ENCODE results near the gene APOC4.
A peak's percentile ranks its signal among the peaks of the same experiment; 100 is the strongest.

The APOC4 gene

GRCh38 chr19:44927746-44928145 is 14.3 kb upstream of the APOC4 start:
- Mint-ChIP-seq H3K4me3 (no peak overlapping the region), H3K27me3 (peaks cover 33% of the 10 kb centered on the region), H3K27ac (ENCODE audit: low read depth) (no peak overlapping the region), H3K9me3 (no peaks in the 10 kb centered on the region), H3K4me1 (peaks cover 6% of the 10 kb centered on the region), H3K36me3 (ENCODE audit: insufficient read depth) (no peaks in the 10 kb centered on the region)
- DNase-seq (ENCODE audit: low spot score in 2 of 2), result no peak
- ATAC-seq (replicated peaks; ENCODE audit: extremely low read depth, poor library complexity, severe bottlenecking), result no peak

- no peak overlapping the region for H3K27ac Mint-ChIP-seq (ENCODE audit: low read depth)
- peaks cover 6% of the 10 kb centered on the region for H3K4me1 Mint-ChIP-seq
- ATAC-seq (replicated peaks; ENCODE audit: extremely low read depth, poor library complexity, severe bottlenecking) (no peak), DNase-seq (ENCODE audit: low spot score in 2 of 2) (no peak)
- H3K27me3 Mint-ChIP-seq, result peaks cover 23% of the 10 kb centered on the region
- no peak overlapping the region for H3K4me3 Mint-ChIP-seq
- no peaks in the 10 kb centered on the region for H3K9me3 Mint-ChIP-seq
- no peaks in the 10 kb centered on the region for H3K36me3 Mint-ChIP-seq (ENCODE audit: insufficient read depth)
Observed at GRCh38 chr19:44930088-44930487, 11.9 kb upstream of the APOC4 start.

GRCh38 chr19:44931541-44931940 is 10.5 kb upstream of the APOC4 start:
- no peaks in the 10 kb centered on the region for H3K36me3 Mint-ChIP-seq (ENCODE audit: insufficient read depth)
- ATAC-seq (replicated peaks; ENCODE audit: extremely low read depth, poor library complexity, severe bottlenecking) (no peak), DNase-seq (ENCODE audit: low spot score in 2 of 2) (no peak)
- H3K4me3 Mint-ChIP-seq, result no peak overlapping the region
- no peak overlapping the region for H3K27ac Mint-ChIP-seq (ENCODE audit: low read depth)
- H3K4me1 Mint-ChIP-seq, result peaks cover 6% of the 10 kb centered on the region
- H3K9me3 Mint-ChIP-seq, result no peaks in the 10 kb centered on the region
- peaks cover 9% of the 10 kb centered on the region for H3K27me3 Mint-ChIP-seq

- ATAC-seq (replicated peaks; ENCODE audit: extremely low read depth, poor library complexity, severe bottlenecking), result no peak
- no peaks in the 10 kb centered on the region for H3K9me3 Mint-ChIP-seq
Observed at GRCh38 chr19:44939668-44940067, 2.4 kb upstream of the APOC4 start.

GRCh38 chr19:44943801-44944249 is 1.8 kb downstream of the APOC4 start:
- ATAC-seq (replicated peaks; ENCODE audit: extremely low read depth, poor library complexity, severe bottlenecking), result no peak
- Mint-ChIP-seq H3K4me1 (peaks cover 5% of the 10 kb centered on the region), H3K36me3 (ENCODE audit: insufficient read depth) (peaks cover 2% of the 10 kb centered on the region), H3K9me3 (no peaks in the 10 kb centered on the region), H3K27me3 (peaks cover 17% of the 10 kb centered on the region), H3K27ac (ENCODE audit: low read depth) (peak overlapping the region; percentile 83), H3K4me3 (no peak overlapping the region)
- no peak for DNase-seq (ENCODE audit: low spot score in 2 of 2)

More at GRCh38 chr19:44939668-44940067, 2.4 kb upstream of the APOC4 start:
- Mint-ChIP-seq H3K4me3 (no peak overlapping the region), H3K36me3 (ENCODE audit: insufficient read depth) (peaks cover 2% of the 10 kb centered on the region), H3K27me3 (peaks cover 17% of the 10 kb centered on the region), H3K4me1 (peaks cover 5% of the 10 kb centered on the region), H3K27ac (ENCODE audit: low read depth) (no peak overlapping the region)
- no peak for DNase-seq (ENCODE audit: low spot score in 2 of 2)

- ATAC-seq (replicated peaks; ENCODE audit: extremely low read depth, poor library complexity, severe bottlenecking) (no peak), DNase-seq (ENCODE audit: low spot score in 2 of 2) (no peak)
- no peak overlapping the region for H3K4me3 Mint-ChIP-seq
- H3K27me3 Mint-ChIP-seq, result peaks cover 14% of the 10 kb centered on the region
- H3K9me3 Mint-ChIP-seq, result no peaks in the 10 kb centered on the region
- H3K27ac Mint-ChIP-seq (ENCODE audit: low read depth), result no peak overlapping the region
- peaks cover 5% of the 10 kb centered on the region for H3K36me3 Mint-ChIP-seq (ENCODE audit: insufficient read depth)
- H3K4me1 Mint-ChIP-seq, result peaks cover 5% of the 10 kb centered on the region
Observed at GRCh38 chr19:44947041-44947581, 5.1 kb downstream of the APOC4 start.

GRCh38 chr19:44948237-44948636 is 6.2 kb downstream of the APOC4 start:
- ATAC-seq (replicated peaks; ENCODE audit: extremely low read depth, poor library complexity, severe bottlenecking), result no peak
- Mint-ChIP-seq H3K4me3 (no peak overlapping the region), H3K4me1 (peaks cover 5% of the 10 kb centered on the region), H3K36me3 (ENCODE audit: insufficient read depth) (peaks cover 5% of the 10 kb centered on the region), H3K9me3 (no peaks in the 10 kb centered on the region), H3K27me3 (peaks cover 8% of the 10 kb centered on the region), H3K27ac (ENCODE audit: low read depth) (no peak overlapping the region)
- DNase-seq (ENCODE audit: low spot score in 2 of 2), result no peak

GRCh38 chr19:44948763-44949374 is 6.8 kb downstream of the APOC4 start:
- H3K27me3 Mint-ChIP-seq, result peaks cover 4% of the 10 kb centered on the region
- H3K9me3 Mint-ChIP-seq, result no peaks in the 10 kb centered on the region
- DNase-seq (ENCODE audit: low spot score in 2 of 2) (no peak), ATAC-seq (replicated peaks; ENCODE audit: extremely low read depth, poor library complexity, severe bottlenecking) (no peak)
- peaks cover 9% of the 10 kb centered on the region for H3K36me3 Mint-ChIP-seq (ENCODE audit: insufficient read depth)
- peaks cover 7% of the 10 kb centered on the region for H3K4me1 Mint-ChIP-seq
- H3K27ac Mint-ChIP-seq (ENCODE audit: low read depth), result no peak overlapping the region
- no peak overlapping the region for H3K4me3 Mint-ChIP-seq

GRCh38 chr19:44949550-44949949 is 7.5 kb downstream of the APOC4 start:
- Mint-ChIP-seq H3K9me3 (no peaks in the 10 kb centered on the region), H3K36me3 (ENCODE audit: insufficient read depth) (peaks cover 13% of the 10 kb centered on the region), H3K27ac (ENCODE audit: low read depth) (no peak overlapping the region), H3K4me3 (no peak overlapping the region), H3K27me3 (no peaks in the 10 kb centered on the region), H3K4me1 (peaks cover 10% of the 10 kb centered on the region)
- ATAC-seq (replicated peaks; ENCODE audit: extremely low read depth, poor library complexity, severe bottlenecking), result no peak
- no peak for DNase-seq (ENCODE audit: low spot score in 2 of 2)

GRCh38 chr19:44951179-44952159 is 9.4 kb downstream of the APOC4 start:
- Mint-ChIP-seq H3K4me3 (no peak overlapping the region), H3K27me3 (no peaks in the 10 kb centered on the region), H3K36me3 (ENCODE audit: insufficient read depth) (peaks cover 22% of the 10 kb centered on the region), H3K9me3 (no peaks in the 10 kb centered on the region), H3K4me1 (peaks cover 24% of the 10 kb centered on the region), H3K27ac (ENCODE audit: low read depth) (no peak overlapping the region)
- DNase-seq (ENCODE audit: low spot score in 2 of 2) (peak; percentile 43 to 47), ATAC-seq (replicated peaks; ENCODE audit: extremely low read depth, poor library complexity, severe bottlenecking) (no peak)

- Mint-ChIP-seq H3K27me3 (no peaks in the 10 kb centered on the region), H3K27ac (ENCODE audit: low read depth) (peak overlapping the region; percentile 92), H3K4me3 (peak overlapping the region; percentile 91), H3K9me3 (no peaks in the 10 kb centered on the region), H3K4me1 (peaks cover 40% of the 10 kb centered on the region), H3K36me3 (ENCODE audit: insufficient read depth) (peaks cover 27% of the 10 kb centered on the region)
- ATAC-seq (replicated peaks; ENCODE audit: extremely low read depth, poor library complexity, severe bottlenecking) (peak; percentile 10), DNase-seq (ENCODE audit: low spot score in 2 of 2) (no peak)
Observed at GRCh38 chr19:44954278-44954648, 12.2 kb downstream of the APOC4 start.

GRCh38 chr19:44954649-44955504 is 12.8 kb downstream of the APOC4 start, which contains the start of gene CLPTM1:
Gene CLPTM1, plus strand, starts transcription at chr19:44955380. Its CDS starts 16 bp downstream, at chr19:44955396.
- Mint-ChIP-seq H3K27me3 (no peaks in the 10 kb centered on the region), H3K4me3 (peak within 1 kb of the TSS; percentile 91), H3K36me3 (ENCODE audit: insufficient read depth) (peaks cover 24% of the 10 kb centered on the region), H3K9me3 (no peaks in the 10 kb centered on the region), H3K4me1 (peaks cover 47% of the 10 kb centered on the region), H3K27ac (ENCODE audit: low read depth) (peak within 1 kb of the TSS; percentile 92)
- DNase-seq (ENCODE audit: low spot score in 2 of 2) (peak; percentile 90 to 92), ATAC-seq (replicated peaks; ENCODE audit: extremely low read depth, poor library complexity, severe bottlenecking) (peak; percentile 97)
